DOHH2 (cell line): ENCODE data around the gene MUC5B.

Experiments
- CTCF ChIP-seq: fragments of 200-600 bp; sonication (generic); IDR thresholded peaks from one replicate; pipeline ENCODE4 v1.5.1; 2014; ENCODE audit warnings: antibody characterized with exemption, mild to moderate bottlenecking, low read depth, low read length; ENCODE audit not compliant: poor library complexity, severe bottlenecking
- EZH2phosphoT487 ChIP-seq: fragments of 200-600 bp; sonication (generic); IDR thresholded peaks from 2 replicates; pipeline ENCODE4 v1.6.1; 2017; ENCODE audit warnings: borderline replicate concordance, mild to moderate bottlenecking, antibody characterized with exemption, low read length, moderate library complexity, mixed read lengths

DNA sequence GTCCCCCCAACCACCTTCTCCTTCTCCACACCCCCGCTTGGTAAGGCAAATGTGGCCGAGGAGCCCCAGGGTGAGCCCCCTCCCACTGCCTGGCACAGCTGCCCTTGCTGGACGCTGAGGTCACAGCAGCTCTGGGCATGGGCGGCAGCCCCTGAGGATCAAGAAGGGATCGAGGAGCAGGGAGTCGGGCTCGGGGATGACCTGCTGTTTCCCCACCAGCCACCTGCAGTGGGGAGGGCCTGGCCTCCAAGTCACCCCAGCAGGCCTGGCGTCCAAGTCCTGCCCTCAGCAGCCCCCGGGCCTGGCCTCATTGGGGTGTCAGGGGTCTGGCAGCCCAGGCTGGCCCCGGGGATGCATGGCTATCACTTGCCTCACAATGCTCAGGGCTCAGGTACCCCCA, 41.4 kb upstream of the MUC5B start:
- TF ChIP-seq CTCF, result no peak
- TF ChIP-seq EZH2phosphoT487, result no peak
